SK-N-SH treated with all-trans-retinoic acid at 6 μM for 48 hours (cell line): ENCODE results near the gene ZKSCAN4.

Experiments
- ARNTL ChIP-seq: fragments of 450-650 bp; formaldehyde crosslinking; IDR thresholded peaks from 2 replicates; pipeline ENCODE4 v1.5.0; 2020; ENCODE audit warnings: low read depth, mild to moderate bottlenecking, moderate library complexity, borderline replicate concordance
- CREB5 ChIP-seq: fragments of 250-450 bp; sonication (Bioruptor Pico); IDR thresholded peaks from 2 replicates; pipeline ENCODE4 v1.5.1; 2020; ENCODE audit warnings: low read depth, mild to moderate bottlenecking, moderate library complexity
- OSR1 ChIP-seq: fragments of 250-450 bp; sonication (Bioruptor Pico); IDR thresholded peaks from 2 replicates; pipeline ENCODE4 v1.8.0; 2022; ENCODE audit warnings: moderate library complexity, mild to moderate bottlenecking, inconsistent platforms
- PATZ1 ChIP-seq: fragments of 250-450 bp; sonication (Bioruptor Pico); IDR thresholded peaks from 2 replicates; pipeline ENCODE4 v1.8.0; 2020; ENCODE audit warnings: mild to moderate bottlenecking, moderate library complexity, borderline replicate concordance
- PPARA ChIP-seq: fragments of 250-450 bp; sonication (Bioruptor Pico); IDR thresholded peaks from 2 replicates; pipeline ENCODE4 v1.5.0; 2020; ENCODE audit warnings: mild to moderate bottlenecking, borderline replicate concordance
- RARB ChIP-seq: fragments of 250-450 bp; sonication (Bioruptor Pico); IDR thresholded peaks from 2 replicates; pipeline ENCODE4 v1.8.0; 2021; ENCODE audit warnings: mild to moderate bottlenecking, moderate library complexity
- SNAI2 ChIP-seq: fragments of 250-450 bp; sonication (Bioruptor Pico); IDR thresholded peaks from 2 replicates; pipeline ENCODE4 v1.5.0; 2020; ENCODE audit warnings: mild to moderate bottlenecking, moderate library complexity
- TOX ChIP-seq: fragments of 250-450 bp; sonication (Bioruptor Pico); IDR thresholded peaks from 2 replicates; pipeline ENCODE4 v1.8.0; 2021; ENCODE audit warnings: mild to moderate bottlenecking, moderate library complexity, borderline replicate concordance
- ZC3H10 ChIP-seq: fragments of 250-450 bp; sonication (Bioruptor Pico); IDR thresholded peaks from 2 replicates; pipeline ENCODE4 v1.5.1; 2021; ENCODE audit warnings: mild to moderate bottlenecking, moderate library complexity
- ZFP3 ChIP-seq: fragments of 250-450 bp; sonication (Bioruptor Pico); IDR thresholded peaks from 2 replicates; pipeline ENCODE4 v1.5.0; 2020; ENCODE audit warnings: mild to moderate bottlenecking, moderate library complexity
- ZFP30 ChIP-seq: fragments of 450-650 bp; formaldehyde crosslinking; IDR thresholded peaks from 2 replicates; pipeline ENCODE4 v1.5.0; 2022; ENCODE audit warnings: mild to moderate bottlenecking, moderate library complexity
- ZNF70 ChIP-seq: fragments of 450-650 bp; formaldehyde crosslinking; IDR thresholded peaks from 2 replicates; pipeline ENCODE4 v1.5.0; 2020; ENCODE audit warnings: mild to moderate bottlenecking, moderate library complexity
- ZNF8 ChIP-seq: fragments of 450-650 bp; formaldehyde crosslinking; IDR thresholded peaks from 2 replicates; pipeline ENCODE4 v1.5.0; 2020; ENCODE audit warnings: mild to moderate bottlenecking, moderate library complexity

GRCh38 chr6:28296520-28297060 lies 44.5 kb upstream of the ZKSCAN4 start:
- TF ChIP-seq ZFP3 (CRISPR knock-in tag) (no peak), ZC3H10 (CRISPR knock-in tag) (no peak), OSR1 (CRISPR knock-in tag) (no peak), RARB (CRISPR knock-in tag) (no peak), ZNF70 (CRISPR knock-in tag) (no peak), CREB5 (CRISPR knock-in tag) (no peak), SNAI2 (CRISPR knock-in tag) (no peak), ZNF8 (CRISPR knock-in tag) (no peak), ZFP30 (CRISPR knock-in tag) (no peak), TOX (CRISPR knock-in tag) (no peak), PATZ1 (CRISPR knock-in tag) (no peak), PPARA (CRISPR knock-in tag) (no peak), ARNTL (no peak)
